GM04504 (cell line): Measurements from ENCODE around the gene ARMC9.

Experiments
- DNase-seq: peaks from one replicate; pipeline ENCODE4 v3.0.0-alpha.2; 2012; ENCODE audit warnings: low read depth

The ARMC9 gene

GRCh38 chr2:231383416-231384108, 185.1 kb downstream of the ARMC9 start:
- DNase-seq, result no peak

- no peak for DNase-seq
These were observed 185.6 kb downstream of the ARMC9 start for GRCh38 chr2:231384109-231384435.

GRCh38 chr2:231384970-231385369, 186.5 kb downstream of the ARMC9 start:
- no peak for DNase-seq

GRCh38 chr2:231385429-231385828, 187.0 kb downstream of the ARMC9 start:
- no peak for DNase-seq

- DNase-seq, result peak; percentile 49
These were observed 188.0 kb downstream of the ARMC9 start for GRCh38 chr2:231386446-231386845.

- DNase-seq, result no peak
These were observed 189.7 kb downstream of the ARMC9 start for GRCh38 chr2:231387904-231388724.

- no peak for DNase-seq
These were observed 190.4 kb downstream of the ARMC9 start for GRCh38 chr2:231388725-231389346.

- DNase-seq, result no peak
These were observed 192.2 kb downstream of the ARMC9 start for GRCh38 chr2:231390667-231391066.

- DNase-seq, result no peak
These were observed 193.6 kb downstream of the ARMC9 start for GRCh38 chr2:231391981-231392380.

GRCh38 chr2:231392431-231393148, 194.2 kb downstream of the ARMC9 start:
- no peak for DNase-seq

GRCh38 chr2:231393149-231394131, 195.0 kb downstream of the ARMC9 start:
- DNase-seq, result no peak

- no peak for DNase-seq
These were observed 196.0 kb downstream of the ARMC9 start for GRCh38 chr2:231394211-231395141.

GRCh38 chr2:231395188-231396057, 197.0 kb downstream of the ARMC9 start, which contains the start of gene B3GNT7:
TSS of gene B3GNT7 (plus strand) at chr2:231395710. CDS start at chr2:231395804, 94 bp downstream.
- DNase-seq, result no peak

- no peak for DNase-seq
These were observed 197.8 kb downstream of the ARMC9 start for GRCh38 chr2:231396058-231396821.

GRCh38 chr2:231397011-231397927, 198.8 kb downstream of the ARMC9 start:
- no peak for DNase-seq

GRCh38 chr2:231397928-231398294, 199.5 kb downstream of the ARMC9 start:
- DNase-seq, result no peak

GRCh38 chr2:231398585-231398984, 200.2 kb downstream of the ARMC9 start:
- DNase-seq, result no peak
